Activated CD8-positive, alpha-beta T cell treated with anti-CD3 and anti-CD28 coated beads for 36 hours (primary cell): Measurements from ENCODE around the gene MAP2K6. TPM values are rescaled to one million over a fixed set of nuclear protein-coding genes. Genes with fewer than 3 reads are reported as not detected.
"Not testable (repeated sequence)": the region's sequence is repeated elsewhere in the genome, so short reads cannot be mapped to it uniquely, and the experiment has no call there.

Experiments used
- ATAC-seq: fragments of 200-7000 bp; cut with Tn5 transposase; one replicate; pipeline ENCODE4 v1.10.0; 2021; ENCODE audit warnings: mild to moderate bottlenecking, moderate library complexity
- CTCF ChIA-PET: fragments of 350-600 bp; sonication (Branson Sonifier 250); formaldehyde crosslinking; loops from one replicate; lab custom pipeline; 2021; ENCODE audit warnings: antibody characterized with exemption; lab: Charles Lee
- POLR2A ChIA-PET: fragments of 350-600 bp; sonication (Branson Sonifier 250); formaldehyde crosslinking; loops from one replicate; lab custom pipeline; 2021; ENCODE audit warnings: antibody characterized with exemption; lab: Charles Lee
- DNase-seq: peaks from one replicate; pipeline ENCODE4 v3.0.0-alpha.2; 2020
- H3K27ac Mint-ChIP-seq: one replicate; pipeline ENCODE4 v1.8.0; 2021; ENCODE audit warnings: mild to moderate bottlenecking, mixed read lengths
- H3K27me3 Mint-ChIP-seq: one replicate; pipeline ENCODE4 v1.8.0; 2021; ENCODE audit warnings: mixed read lengths
- H3K36me3 Mint-ChIP-seq: one replicate; pipeline ENCODE4 v1.8.0; 2021; ENCODE audit warnings: low read depth, mixed read lengths
- H3K4me1 Mint-ChIP-seq: one replicate; pipeline ENCODE4 v1.8.0; 2021; ENCODE audit warnings: low read depth, mixed read lengths
- H3K4me3 Mint-ChIP-seq: one replicate; pipeline ENCODE4 v1.8.0; 2021; ENCODE audit warnings: mild to moderate bottlenecking, moderate library complexity, mixed read lengths
- H3K9me3 Mint-ChIP-seq: one replicate; pipeline ENCODE4 v1.8.0; 2021; ENCODE audit warnings: mixed read lengths
- CTCF ChIP-seq: fragments of 200-600 bp; IDR thresholded peaks from one replicate; pipeline ENCODE4 v1.8.0; 2022; ENCODE audit warnings: antibody characterized with exemption, mild to moderate bottlenecking
- intact Hi-C: fragments of 100-400 bp; cut with micrococcal nuclease; formaldehyde crosslinking; loops from one replicate; pipeline ENCODE4 v1.10.0; 2022
- total RNA-seq, 2 experiments: library from RNA; stranded (reverse); gene quantifications; one replicate each; pipeline ENCODE4 v1.2.3, GENCODE V29; 2021

The MAP2K6 gene
- total RNA-seq, 2 experiments from 2014 or later, result 3.2 to 3.3 TPM

- Mint-ChIP-seq H3K9me3 (no peaks in the 10 kb centered on the region), H3K27ac (no peak overlapping the region), H3K36me3 (peaks cover 2% of the 10 kb centered on the region), H3K4me3 (no peak overlapping the region), H3K27me3 (no peaks in the 10 kb centered on the region), H3K4me1 (peaks cover 23% of the 10 kb centered on the region)
- TF ChIP-seq CTCF, result no peak
- CTCF ChIA-PET, result interaction anchor here (1.0 kb wide), 1 partner anchor 28 kb away, joined by 3 read pairs; no protein-coding TSS in a partner anchor
- DNase-seq (no peak), ATAC-seq (no peak)
- intact Hi-C loops, result no loop called here
- POLR2A ChIA-PET, result interaction anchor here (1.3 kb wide), 1 partner anchor 13 kb away, joined by 3 read pairs; no protein-coding TSS in a partner anchor
Measured at GRCh38 chr17:69473841-69474831, 59.6 kb downstream of the MAP2K6 start.

- Mint-ChIP-seq H3K4me1 (peaks cover 15% of the 10 kb centered on the region), H3K27me3 (no peaks in the 10 kb centered on the region), H3K36me3 (peaks cover 2% of the 10 kb centered on the region), H3K9me3 (no peaks in the 10 kb centered on the region), H3K4me3 (no peak overlapping the region), H3K27ac (no peak overlapping the region)
- ATAC-seq (no peak), DNase-seq (no peak)
- ChIA-PET POLR2A (no interaction called here), CTCF (interaction anchor here (0.9 to 1.7 kb wide), 3 partner anchors 16 to 83 kb away, joined by 3 to 4 read pairs (median 4); no protein-coding TSS in a partner anchor)
- TF ChIP-seq CTCF, result no peak
- intact Hi-C loops, result no loop called here
Measured at GRCh38 chr17:69477204-69477902, 62.9 kb downstream of the MAP2K6 start.

DNA sequence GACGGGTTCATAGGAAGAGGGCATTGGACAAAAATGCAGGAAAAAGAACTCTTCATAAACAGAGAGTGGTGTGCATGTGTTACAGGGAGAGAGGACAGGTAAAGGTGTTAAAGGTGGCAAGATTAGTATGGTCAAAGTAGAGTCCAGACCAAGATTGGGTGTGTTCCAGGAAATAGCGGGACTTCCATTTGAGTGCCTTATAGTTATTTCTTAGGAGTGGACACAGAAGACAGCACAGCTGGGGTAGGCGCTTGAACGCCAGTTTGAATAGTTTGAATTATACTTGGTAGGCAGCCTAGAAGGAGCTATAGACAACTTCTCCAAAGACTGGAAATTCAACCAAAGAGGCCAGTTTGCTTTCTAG lies 63.4 kb downstream of the MAP2K6 start:
- Mint-ChIP-seq H3K27me3 (no peaks in the 10 kb centered on the region), H3K36me3 (peaks cover under 1% of the 10 kb centered on the region), H3K27ac (no peak overlapping the region), H3K9me3 (no peaks in the 10 kb centered on the region), H3K4me1 (peaks cover 15% of the 10 kb centered on the region), H3K4me3 (no peak overlapping the region)
- TF ChIP-seq CTCF, result no peak
- no peak for DNase-seq
- ChIA-PET POLR2A (no interaction called here), CTCF (interaction anchor here (0.9 to 1.7 kb wide), 3 partner anchors 16 to 83 kb away, joined by 3 to 4 read pairs (median 4); no protein-coding TSS in a partner anchor)
- ATAC-seq, result no peak
- intact Hi-C loops, result no loop called here

DNA sequence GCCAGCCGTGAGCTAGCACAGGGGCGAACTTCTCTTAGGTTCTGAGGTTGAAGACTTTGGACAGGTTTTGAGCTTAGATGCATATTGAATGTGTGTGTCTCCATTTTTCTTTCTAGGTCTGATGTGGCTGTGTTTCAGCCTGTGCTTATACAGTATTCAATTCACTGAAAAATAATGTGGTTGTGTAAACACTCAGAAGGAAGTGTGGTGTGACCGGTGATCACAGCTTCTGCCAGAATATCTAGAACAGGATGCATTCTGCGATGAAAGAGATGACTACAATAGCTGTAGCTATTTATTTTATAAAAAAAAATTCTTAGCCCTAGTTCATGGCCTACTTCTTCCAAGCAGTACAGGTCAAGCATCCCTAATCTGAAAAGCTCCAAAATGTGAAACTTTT lies 64.4 kb downstream of the MAP2K6 start:
- no peaks in the 10 kb centered on the region for H3K9me3 Mint-ChIP-seq
- CTCF ChIA-PET, result interaction anchor here (1.0 to 1.8 kb wide), 3 partner anchors 24 to 128 kb away, joined by 3 to 5 read pairs (median 3); no protein-coding TSS in a partner anchor
- DNase-seq (no peak), ATAC-seq (peak; percentile 58)
- no peaks in the 10 kb centered on the region for H3K27me3 Mint-ChIP-seq
- H3K36me3 Mint-ChIP-seq, result no peaks in the 10 kb centered on the region
- H3K4me3 Mint-ChIP-seq, result no peak overlapping the region
- intact Hi-C loops, result no loop called here
- H3K4me1 Mint-ChIP-seq, result peaks cover 15% of the 10 kb centered on the region
- POLR2A ChIA-PET, result no interaction called here
- no peak for TF ChIP-seq CTCF
- no peak overlapping the region for H3K27ac Mint-ChIP-seq

GRCh38 chr17:69479756-69480155 lies 65.3 kb downstream of the MAP2K6 start:
- H3K27ac Mint-ChIP-seq, H3K27me3 Mint-ChIP-seq, H3K9me3 Mint-ChIP-seq, DNase-seq, POLR2A ChIA-PET, intact Hi-C loops, ATAC-seq, H3K4me3 Mint-ChIP-seq, H3K36me3 Mint-ChIP-seq: not testable (repeated sequence)
- H3K4me1 Mint-ChIP-seq, result peaks cover 15% of the 10 kb centered on the region
- CTCF ChIA-PET, result interaction anchor here (0.8 to 1.8 kb wide), 4 partner anchors 9 to 127 kb away, joined by 3 to 5 read pairs (median 3); no protein-coding TSS in a partner anchor
